Loucy (cell line): ENCODE data around the gene ARHGAP26.

Experiments
- H2AFZ ChIP-seq: fragments of 200-600 bp; sonication (generic); 2 replicates; pipeline ENCODE4 v1.6.0; 2016; ENCODE audit warnings: antibody characterized with exemption, mild to moderate bottlenecking, low read length, moderate library complexity
- H3F3A ChIP-seq: fragments of 200-600 bp; 2 replicates; pipeline ENCODE4 v1.6.0; 2016; ENCODE audit warnings: antibody characterized with exemption, low read depth, mild to moderate bottlenecking
- H3K27me3 ChIP-seq: fragments of 200-600 bp; sonication (generic); 2 replicates; pipeline ENCODE4 v1.6.1; 2014; ENCODE audit warnings: low read length, mild to moderate bottlenecking; ENCODE audit not compliant: insufficient read depth, poor library complexity, severe bottlenecking
- H3K36me3 ChIP-seq: fragments of 200-600 bp; sonication (generic); 2 replicates; pipeline ENCODE4 v1.6.1; 2016; ENCODE audit warnings: low read length; ENCODE audit not compliant: insufficient read depth
- H3K4me1 ChIP-seq: fragments of 200-600 bp; sonication (generic); 2 replicates; pipeline ENCODE4 v1.5.1; 2014; ENCODE audit warnings: low read length, mild to moderate bottlenecking; ENCODE audit not compliant: insufficient read depth, poor library complexity, severe bottlenecking
- H3K4me2 ChIP-seq: fragments of 200-600 bp; sonication (generic); 2 replicates; pipeline ENCODE4 v1.6.0; 2014; ENCODE audit warnings: antibody characterized with exemption, low read length, low read depth, mild to moderate bottlenecking; ENCODE audit not compliant: poor library complexity, severe bottlenecking
- H3K4me3 ChIP-seq: fragments of 200-600 bp; sonication (generic); 2 replicates; pipeline ENCODE4 v1.5.1; 2014; ENCODE audit warnings: low read length, mild to moderate bottlenecking, mixed read lengths; ENCODE audit not compliant: poor library complexity, severe bottlenecking
- H3K79me2 ChIP-seq: fragments of 200-600 bp; sonication (generic); 2 replicates; pipeline ENCODE4 v1.6.1; 2014; ENCODE audit warnings: low read length; ENCODE audit not compliant: insufficient read depth
- H3K9ac ChIP-seq: fragments of 200-600 bp; sonication (generic); 2 replicates; pipeline ENCODE4 v1.6.0; 2014; ENCODE audit warnings: mild to moderate bottlenecking, low read depth, low read length, moderate library complexity; ENCODE audit not compliant: poor library complexity, severe bottlenecking
- H3K9me2 ChIP-seq: fragments of 200-600 bp; sonication (generic); replicated peaks from 2 replicates; pipeline ENCODE4 v1.6.1; 2016; ENCODE audit warnings: low read depth, low read length, mixed read lengths
- H3K9me3 ChIP-seq: fragments of 200-600 bp; sonication (generic); 2 replicates; pipeline ENCODE4 v1.6.1; 2014; ENCODE audit warnings: mild to moderate bottlenecking, antibody characterized with exemption, low read length, low read depth; ENCODE audit not compliant: insufficient read depth
- H4K20me1 ChIP-seq: fragments of 200-600 bp; sonication (generic); 2 replicates; pipeline ENCODE4 v1.6.0; 2014; ENCODE audit warnings: antibody characterized with exemption, low read length, mild to moderate bottlenecking; ENCODE audit not compliant: insufficient read depth, poor library complexity, severe bottlenecking
- CTCF ChIP-seq: fragments of 200-600 bp; sonication (generic); conservative IDR thresholded peaks from 2 replicates; pipeline ENCODE4 v1.5.1; 2014; ENCODE audit warnings: mild to moderate bottlenecking, antibody characterized with exemption, low read length
- EZH2phosphoT487 ChIP-seq: fragments of 200-600 bp; IDR thresholded peaks from 2 replicates; pipeline ENCODE4 v1.6.1; 2018; ENCODE audit warnings: antibody characterized with exemption, mild to moderate bottlenecking, moderate library complexity, borderline replicate concordance

The ARHGAP26 gene

GRCh38 chr5:143111799-143112198, 341.6 kb downstream of the ARHGAP26 start:
- no peaks in the 10 kb centered on the region for H3K79me2 ChIP-seq
- H4K20me1 ChIP-seq = no peaks in the 10 kb centered on the region
- H3K4me2 ChIP-seq = no peak overlapping the region
- no peaks in the 10 kb centered on the region for H3F3A ChIP-seq
- no peaks in the 10 kb centered on the region for H3K9me2 ChIP-seq
- no peak overlapping the region for H2AFZ ChIP-seq
- TF ChIP-seq EZH2phosphoT487 (no peak), CTCF (no peak)
- no peaks in the 10 kb centered on the region for H3K9me3 ChIP-seq
- H3K4me1 ChIP-seq = no peaks in the 10 kb centered on the region
- no peak overlapping the region for H3K9ac ChIP-seq
- no peaks in the 10 kb centered on the region for H3K27me3 ChIP-seq
- H3K36me3 ChIP-seq = no peaks in the 10 kb centered on the region
- H3K4me3 ChIP-seq = no peak overlapping the region

GRCh38 chr5:143113461-143113860, 343.3 kb downstream of the ARHGAP26 start:
- Histone ChIP-seq H3K36me3 (no peaks in the 10 kb centered on the region), H3K4me1 (no peaks in the 10 kb centered on the region), H3K9ac (no peak overlapping the region), H3K4me3 (no peak overlapping the region), H4K20me1 (no peaks in the 10 kb centered on the region), H3F3A (no peaks in the 10 kb centered on the region), H3K79me2 (no peaks in the 10 kb centered on the region), H3K27me3 (no peaks in the 10 kb centered on the region), H3K9me3 (no peaks in the 10 kb centered on the region), H3K4me2 (no peak overlapping the region), H2AFZ (no peak overlapping the region), H3K9me2 (no peaks in the 10 kb centered on the region)
- TF ChIP-seq CTCF = no peak
- TF ChIP-seq EZH2phosphoT487 = no peak

GRCh38 chr5:143114481-143114880, 344.3 kb downstream of the ARHGAP26 start:
- Histone ChIP-seq H3F3A (no peaks in the 10 kb centered on the region), H2AFZ (no peak overlapping the region), H3K9ac (no peak overlapping the region), H3K9me2 (no peaks in the 10 kb centered on the region), H3K9me3 (no peaks in the 10 kb centered on the region), H3K36me3 (no peaks in the 10 kb centered on the region), H3K4me3 (no peak overlapping the region), H4K20me1 (no peaks in the 10 kb centered on the region), H3K27me3 (no peaks in the 10 kb centered on the region), H3K4me2 (no peak overlapping the region), H3K4me1 (peaks cover 6% of the 10 kb centered on the region), H3K79me2 (no peaks in the 10 kb centered on the region)
- TF ChIP-seq EZH2phosphoT487 (no peak), CTCF (no peak)
